ENCODE results near the gene UCMA. TPM values are rescaled to one million over a fixed set of nuclear protein-coding genes. Genes with fewer than 3 reads are reported as not detected.
"Not testable (repeated sequence)": the region's sequence is repeated elsewhere in the genome, so short reads cannot be mapped to it uniquely, and the experiment has no call there.

UCMA gene, protein sequence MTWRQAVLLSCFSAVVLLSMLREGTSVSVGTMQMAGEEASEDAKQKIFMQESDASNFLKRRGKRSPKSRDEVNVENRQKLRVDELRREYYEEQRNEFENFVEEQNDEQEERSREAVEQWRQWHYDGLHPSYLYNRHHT
- total RNA-seq: not detected
- long read RNA-seq: 0 reads

- no peak within 1 kb of the TSS for H3K4me3 ChIP-seq
- DNase-seq: no peak
- no peaks in the 10 kb centered on the region for H3K9me3 ChIP-seq
- no peaks in the 10 kb centered on the region for H3K27me3 ChIP-seq
- no peaks in the 10 kb centered on the region for H3K4me1 ChIP-seq
- intact Hi-C loops (cut with DNase I): no loop called here
- WGBS (ENCODE audit: insufficient coverage, low coverage, low lambda C conversion rate, missing lambda C conversion rate): 73% methylated on average over 9 of the region's 10 CpGs
- no peak within 1 kb of the TSS for H3K27ac ChIP-seq
- no peaks in the 10 kb centered on the region for H3K36me3 ChIP-seq
- TF ChIP-seq, protein P1, sequence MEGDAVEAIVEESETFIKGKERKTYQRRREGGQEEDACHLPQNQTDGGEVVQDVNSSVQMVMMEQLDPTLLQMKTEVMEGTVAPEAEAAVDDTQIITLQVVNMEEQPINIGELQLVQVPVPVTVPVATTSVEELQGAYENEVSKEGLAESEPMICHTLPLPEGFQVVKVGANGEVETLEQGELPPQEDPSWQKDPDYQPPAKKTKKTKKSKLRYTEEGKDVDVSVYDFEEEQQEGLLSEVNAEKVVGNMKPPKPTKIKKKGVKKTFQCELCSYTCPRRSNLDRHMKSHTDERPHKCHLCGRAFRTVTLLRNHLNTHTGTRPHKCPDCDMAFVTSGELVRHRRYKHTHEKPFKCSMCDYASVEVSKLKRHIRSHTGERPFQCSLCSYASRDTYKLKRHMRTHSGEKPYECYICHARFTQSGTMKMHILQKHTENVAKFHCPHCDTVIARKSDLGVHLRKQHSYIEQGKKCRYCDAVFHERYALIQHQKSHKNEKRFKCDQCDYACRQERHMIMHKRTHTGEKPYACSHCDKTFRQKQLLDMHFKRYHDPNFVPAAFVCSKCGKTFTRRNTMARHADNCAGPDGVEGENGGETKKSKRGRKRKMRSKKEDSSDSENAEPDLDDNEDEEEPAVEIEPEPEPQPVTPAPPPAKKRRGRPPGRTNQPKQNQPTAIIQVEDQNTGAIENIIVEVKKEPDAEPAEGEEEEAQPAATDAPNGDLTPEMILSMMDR (IDR thresholded peaks at IDR 0.05): no peak
- TF ChIP-seq POLR2A (IDR thresholded peaks at IDR 0.05): no peak
- ATAC-seq: peak in 1 of 4 donors; percentile 12
These were observed at the start of gene UCMA for GRCh38 chr10:13234172-13234571. TSS of gene UCMA (minus strand) at chr10:13234374. CDS start at chr10:13234258, 116 bp downstream.

DNA sequence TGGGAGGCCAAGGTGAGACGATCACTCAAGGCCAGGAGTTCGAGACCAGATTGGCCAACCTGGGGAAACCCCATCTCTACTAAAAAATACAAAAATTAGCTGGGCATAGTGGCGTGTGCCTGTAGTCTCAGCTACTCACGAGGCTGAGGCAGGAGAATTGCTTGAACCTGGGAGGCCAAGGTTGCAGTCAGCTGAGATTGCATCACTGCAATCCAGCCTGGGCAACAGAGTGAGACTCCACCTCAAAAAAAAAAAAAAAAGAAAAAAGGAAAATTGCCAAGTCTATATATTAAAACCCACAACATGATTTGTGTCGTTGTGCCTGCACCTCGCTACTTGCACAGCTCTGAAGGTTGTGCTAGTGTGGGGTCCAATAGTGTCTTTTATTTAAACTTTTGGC lies 48.2 kb upstream of the UCMA start:
- peak overlapping the region in 1 of 3 donors; percentile 79 for H3K27ac ChIP-seq
- DNase-seq; intact Hi-C loops (cut with DNase I): not testable (repeated sequence)

GRCh38 chr10:13276749-13277365 lies 42.7 kb upstream of the UCMA start:
- 48% methylated on average over 4 of the region's 4 CpGs for WGBS (ENCODE audit: insufficient coverage, low coverage, low lambda C conversion rate, missing lambda C conversion rate)
- H3K9me3 ChIP-seq: no peaks in the 10 kb centered on the region
- no peak overlapping the region for H3K27ac ChIP-seq
- H3K4me3 ChIP-seq: no peak overlapping the region
- intact Hi-C loops (cut with DNase I): no loop called here
- no peak for DNase-seq
- TF ChIP-seq, protein P1 (IDR thresholded peaks at IDR 0.05): peak in 2 of 4 donors; percentile 9 to 15
- TF ChIP-seq POLR2A (IDR thresholded peaks at IDR 0.05): no peak
- peaks cover 0 to 34% (median 7%) of the 10 kb centered on the region in 4 donors for H3K36me3 ChIP-seq
- peaks cover 0 to 10% (median 4%) of the 10 kb centered on the region in 4 donors for H3K4me1 ChIP-seq
- no peak for ATAC-seq
- no peaks in the 10 kb centered on the region for H3K27me3 ChIP-seq

More for the DNA sequence above, 48.2 kb upstream of the UCMA start:
- not testable (repeated sequence) for H3K27me3 ChIP-seq, H3K4me3 ChIP-seq, ATAC-seq, H3K9me3 ChIP-seq
- Histone ChIP-seq H3K36me3 (peaks cover 0 to 47% (median 7%) of the 10 kb centered on the region in 4 donors), H3K4me1 (peaks cover 0 to 21% (median 5%) of the 10 kb centered on the region in 4 donors)
- WGBS (ENCODE audit: insufficient coverage, low coverage, low lambda C conversion rate, missing lambda C conversion rate): 58% methylated on average over 5 of the region's 6 CpGs

GRCh38 chr10:13276146-13276545 lies 42.0 kb upstream of the UCMA start:
- H3K9me3 ChIP-seq; H3K27me3 ChIP-seq; intact Hi-C loops (cut with DNase I); ATAC-seq; H3K4me3 ChIP-seq; H3K27ac ChIP-seq: not testable (repeated sequence)
- 88% methylated on average over 3 of the region's 11 CpGs for WGBS (ENCODE audit: insufficient coverage, low coverage, low lambda C conversion rate, missing lambda C conversion rate)
- H3K36me3 ChIP-seq: peaks cover 0 to 28% (median 7%) of the 10 kb centered on the region in 4 donors
- peak in 1 of 3 donors; percentile 37 for DNase-seq
- H3K4me1 ChIP-seq: peaks cover 0 to 10% (median 4%) of the 10 kb centered on the region in 4 donors

- H3K4me3 ChIP-seq: peak overlapping the region in 2 of 3 donors; percentile 3 to 42
- ATAC-seq (peak; percentile 86 to 89 (median 88)), DNase-seq (peak; percentile 69 to 89 (median 87))
- no peaks in the 10 kb centered on the region for H3K27me3 ChIP-seq
- H3K36me3 ChIP-seq: no peaks in the 10 kb centered on the region
- H3K27ac ChIP-seq: peak overlapping the region; percentile 50 to 90 (median 81)
- intact Hi-C loops (cut with DNase I): no loop called here
- TF ChIP-seq POLR2A (IDR thresholded peaks at IDR 0.05): no peak
- TF ChIP-seq, protein P1 (IDR thresholded peaks at IDR 0.05): no peak
- 25% methylated on average over 10 of the region's 12 CpGs for WGBS (ENCODE audit: insufficient coverage, low coverage, low lambda C conversion rate, missing lambda C conversion rate)
- no peaks in the 10 kb centered on the region for H3K9me3 ChIP-seq
- peaks cover 0 to 10% (median 4%) of the 10 kb centered on the region in 4 donors for H3K4me1 ChIP-seq
These were observed 38.0 kb upstream of the UCMA start for GRCh38 chr10:13272164-13272571.

All from right lobe of liver (tissue), 6 donors.